Measurements from ENCODE around the gene PALB2. TPM values are rescaled to one million over a fixed set of nuclear protein-coding genes. Genes with fewer than 3 reads are reported as not detected.

The PALB2 gene
- total RNA-seq, 1 donor from 2014 or later = 10.1 TPM

DNA sequence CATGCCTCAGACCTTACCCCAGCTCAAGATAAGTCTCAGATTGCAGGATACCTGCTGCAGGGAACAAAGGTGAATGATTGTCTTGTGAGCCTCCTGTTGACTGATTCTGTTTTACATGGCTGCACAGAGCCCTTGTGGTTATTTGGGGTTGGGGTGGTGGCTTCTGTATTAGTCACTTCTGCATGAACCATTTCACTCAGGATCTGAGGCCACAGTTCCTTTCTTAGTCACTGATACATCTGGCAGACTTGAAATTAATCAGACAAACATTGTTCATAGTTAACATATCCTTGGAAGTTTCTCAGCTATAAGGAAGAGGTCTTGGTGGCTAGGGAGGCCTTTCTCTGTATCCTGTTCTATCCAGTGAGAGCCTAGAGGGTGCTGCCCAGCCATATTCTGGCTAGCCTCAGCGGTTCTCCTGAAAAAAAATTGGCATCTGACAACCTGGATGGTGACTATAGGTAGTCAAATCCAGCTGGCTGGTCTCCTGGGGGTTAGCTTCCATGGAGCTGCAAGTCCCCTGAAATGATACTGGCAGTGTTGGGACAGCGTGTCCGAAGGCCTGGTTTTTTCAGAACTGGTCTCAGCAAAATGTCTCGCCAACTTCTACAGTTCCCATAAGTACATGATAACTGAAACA, 29.1 kb upstream of the PALB2 start:
- Histone ChIP-seq H3K27me3 (no peaks in the 10 kb centered on the region), H3K36me3 (peaks cover 0 to 58% of the 10 kb centered on the region in 2 donors), H3K27ac (no peak overlapping the region), H3K4me3 (no peak overlapping the region), H3K9me3 (no peaks in the 10 kb centered on the region), H3K4me1 (no peaks in the 10 kb centered on the region)
- intact Hi-C loops (cut with DNase I) = no loop called here
- TF ChIP-seq POLR2AphosphoS5 (IDR thresholded peaks at IDR 0.05; ENCODE audit: insufficient read depth in 1 of 2, low read depth in 1 of 2) (no peak), POLR2A (IDR thresholded peaks at IDR 0.05) (no peak)
- TF ChIP-seq, protein P1, sequence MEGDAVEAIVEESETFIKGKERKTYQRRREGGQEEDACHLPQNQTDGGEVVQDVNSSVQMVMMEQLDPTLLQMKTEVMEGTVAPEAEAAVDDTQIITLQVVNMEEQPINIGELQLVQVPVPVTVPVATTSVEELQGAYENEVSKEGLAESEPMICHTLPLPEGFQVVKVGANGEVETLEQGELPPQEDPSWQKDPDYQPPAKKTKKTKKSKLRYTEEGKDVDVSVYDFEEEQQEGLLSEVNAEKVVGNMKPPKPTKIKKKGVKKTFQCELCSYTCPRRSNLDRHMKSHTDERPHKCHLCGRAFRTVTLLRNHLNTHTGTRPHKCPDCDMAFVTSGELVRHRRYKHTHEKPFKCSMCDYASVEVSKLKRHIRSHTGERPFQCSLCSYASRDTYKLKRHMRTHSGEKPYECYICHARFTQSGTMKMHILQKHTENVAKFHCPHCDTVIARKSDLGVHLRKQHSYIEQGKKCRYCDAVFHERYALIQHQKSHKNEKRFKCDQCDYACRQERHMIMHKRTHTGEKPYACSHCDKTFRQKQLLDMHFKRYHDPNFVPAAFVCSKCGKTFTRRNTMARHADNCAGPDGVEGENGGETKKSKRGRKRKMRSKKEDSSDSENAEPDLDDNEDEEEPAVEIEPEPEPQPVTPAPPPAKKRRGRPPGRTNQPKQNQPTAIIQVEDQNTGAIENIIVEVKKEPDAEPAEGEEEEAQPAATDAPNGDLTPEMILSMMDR (IDR thresholded peaks at IDR 0.05) = no peak
- DNase-seq (ENCODE audit: extremely low spot score in 2 of 2) = no peak

GRCh38 chr16:23668873-23669272, 27.8 kb upstream of the PALB2 start:
- no peaks in the 10 kb centered on the region for H3K4me1 ChIP-seq
- DNase-seq (ENCODE audit: extremely low spot score in 2 of 2) = no peak
- H3K9me3 ChIP-seq = no peaks in the 10 kb centered on the region
- no peak overlapping the region for H3K27ac ChIP-seq
- H3K27me3 ChIP-seq = no peaks in the 10 kb centered on the region
- intact Hi-C loops (cut with DNase I) = no loop called here
- no peak overlapping the region for H3K4me3 ChIP-seq
- H3K36me3 ChIP-seq = peaks cover 0 to 70% of the 10 kb centered on the region in 2 donors
- TF ChIP-seq POLR2A (IDR thresholded peaks at IDR 0.05) = no peak

DNA sequence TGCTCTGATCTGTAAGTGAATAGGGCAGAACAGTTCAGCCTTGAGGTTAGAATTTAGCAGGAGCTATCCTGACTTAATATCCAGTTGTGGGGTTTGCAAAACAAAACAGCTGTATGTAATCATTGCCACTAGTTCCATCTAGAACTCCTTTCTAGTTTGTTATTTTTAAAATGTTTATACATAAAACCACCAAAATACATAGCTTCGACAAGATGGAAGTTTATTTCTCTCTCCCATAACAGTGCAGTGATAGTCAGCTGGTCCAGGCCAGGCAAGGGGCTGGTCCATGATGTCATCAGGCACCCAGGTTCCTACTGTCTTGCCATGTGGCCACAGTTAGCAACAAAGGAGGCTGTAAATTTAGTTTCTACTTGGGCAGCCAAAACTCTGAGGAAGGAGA, 27.1 kb upstream of the PALB2 start:
- DNase-seq (ENCODE audit: extremely low spot score in 2 of 2) = no peak
- intact Hi-C loops (cut with DNase I) = no loop called here
- peaks cover 0 to 77% of the 10 kb centered on the region in 2 donors for H3K36me3 ChIP-seq
- TF ChIP-seq POLR2A (IDR thresholded peaks at IDR 0.05) = no peak
- TF ChIP-seq, protein P1 (IDR thresholded peaks at IDR 0.05) = no peak
- TF ChIP-seq POLR2AphosphoS5 (IDR thresholded peaks at IDR 0.05; ENCODE audit: insufficient read depth in 1 of 2, low read depth in 1 of 2) = no peak
- H3K4me3 ChIP-seq = no peak overlapping the region
- no peak overlapping the region for H3K27ac ChIP-seq
- H3K4me1 ChIP-seq = no peaks in the 10 kb centered on the region
- H3K27me3 ChIP-seq = no peaks in the 10 kb centered on the region
- H3K9me3 ChIP-seq = no peaks in the 10 kb centered on the region

- no peak overlapping the region for H3K4me3 ChIP-seq
- H3K27me3 ChIP-seq = no peaks in the 10 kb centered on the region
- no peak overlapping the region for H3K27ac ChIP-seq
- H3K4me1 ChIP-seq = no peaks in the 10 kb centered on the region
- no peak for DNase-seq (ENCODE audit: extremely low spot score in 2 of 2)
- peaks cover 0 to 81% of the 10 kb centered on the region in 2 donors for H3K36me3 ChIP-seq
- intact Hi-C loops (cut with DNase I) = no loop called here
- TF ChIP-seq POLR2AphosphoS5 (IDR thresholded peaks at IDR 0.05; ENCODE audit: insufficient read depth in 1 of 2, low read depth in 1 of 2) (no peak), POLR2A (IDR thresholded peaks at IDR 0.05) (no peak)
- TF ChIP-seq, protein P1 (IDR thresholded peaks at IDR 0.05) = no peak
- H3K9me3 ChIP-seq = no peaks in the 10 kb centered on the region
These were observed 26.2 kb upstream of the PALB2 start for GRCh38 chr16:23667355-23667659.

GRCh38 chr16:23666571-23667354, 25.7 kb upstream of the PALB2 start:
- TF ChIP-seq, protein P1 (IDR thresholded peaks at IDR 0.05) = no peak
- TF ChIP-seq POLR2A (IDR thresholded peaks at IDR 0.05) (no peak), POLR2AphosphoS5 (IDR thresholded peaks at IDR 0.05; ENCODE audit: insufficient read depth in 1 of 2, low read depth in 1 of 2) (no peak)
- no peak for DNase-seq (ENCODE audit: extremely low spot score in 2 of 2)
- Histone ChIP-seq H3K9me3 (no peaks in the 10 kb centered on the region), H3K27me3 (no peaks in the 10 kb centered on the region), H3K4me1 (no peaks in the 10 kb centered on the region), H3K36me3 (peaks cover 0 to 81% of the 10 kb centered on the region in 2 donors), H3K4me3 (no peak overlapping the region), H3K27ac (no peak overlapping the region)
- intact Hi-C loops (cut with DNase I) = no loop called here

All from vagina (tissue), 2 donors.